Measurements from ENCODE around the gene OR8B12. TPM values are rescaled to one million over a fixed set of nuclear protein-coding genes. Genes with fewer than 3 reads are reported as not detected.

OR8B12 gene
- total RNA-seq, 4 donors from 2014 or later, result not detected

DNA sequence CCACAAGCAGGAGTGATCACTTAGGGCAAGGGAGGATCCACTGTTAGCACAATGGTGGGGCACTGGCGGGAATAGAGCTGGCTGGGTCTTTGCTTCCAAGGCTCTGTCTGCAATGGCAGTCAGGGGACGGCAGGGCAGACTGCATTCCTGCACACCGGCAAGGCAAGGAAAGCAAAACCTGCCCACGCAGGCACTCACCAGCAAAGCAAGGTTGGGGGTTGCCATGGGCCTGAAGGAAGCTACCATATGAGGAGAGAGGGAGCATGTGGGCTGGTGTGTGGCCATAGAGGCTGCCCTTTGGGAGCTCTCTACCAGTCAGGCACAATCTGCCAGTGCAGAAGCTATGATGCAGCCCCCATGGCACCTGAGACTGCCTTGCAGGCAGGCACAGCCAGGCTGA, 33.2 kb downstream of the OR8B12 start:
- Histone ChIP-seq H3K36me3 (no peaks in the 10 kb centered on the region), H3K27ac (no peak overlapping the region), H3K4me3 (no peak overlapping the region), H3K27me3 (no peaks in the 10 kb centered on the region), H3K4me1 (no peaks in the 10 kb centered on the region), H3K9me3 (no peaks in the 10 kb centered on the region)
- no peak for TF ChIP-seq POLR2AphosphoS5 (IDR thresholded peaks at IDR 0.05)
- TF ChIP-seq EP300 (IDR thresholded peaks at IDR 0.05; ENCODE audit: low read depth), result no peak
- TF ChIP-seq POLR2A (IDR thresholded peaks at IDR 0.05), result no peak
- TF ChIP-seq, protein P1, sequence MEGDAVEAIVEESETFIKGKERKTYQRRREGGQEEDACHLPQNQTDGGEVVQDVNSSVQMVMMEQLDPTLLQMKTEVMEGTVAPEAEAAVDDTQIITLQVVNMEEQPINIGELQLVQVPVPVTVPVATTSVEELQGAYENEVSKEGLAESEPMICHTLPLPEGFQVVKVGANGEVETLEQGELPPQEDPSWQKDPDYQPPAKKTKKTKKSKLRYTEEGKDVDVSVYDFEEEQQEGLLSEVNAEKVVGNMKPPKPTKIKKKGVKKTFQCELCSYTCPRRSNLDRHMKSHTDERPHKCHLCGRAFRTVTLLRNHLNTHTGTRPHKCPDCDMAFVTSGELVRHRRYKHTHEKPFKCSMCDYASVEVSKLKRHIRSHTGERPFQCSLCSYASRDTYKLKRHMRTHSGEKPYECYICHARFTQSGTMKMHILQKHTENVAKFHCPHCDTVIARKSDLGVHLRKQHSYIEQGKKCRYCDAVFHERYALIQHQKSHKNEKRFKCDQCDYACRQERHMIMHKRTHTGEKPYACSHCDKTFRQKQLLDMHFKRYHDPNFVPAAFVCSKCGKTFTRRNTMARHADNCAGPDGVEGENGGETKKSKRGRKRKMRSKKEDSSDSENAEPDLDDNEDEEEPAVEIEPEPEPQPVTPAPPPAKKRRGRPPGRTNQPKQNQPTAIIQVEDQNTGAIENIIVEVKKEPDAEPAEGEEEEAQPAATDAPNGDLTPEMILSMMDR (IDR thresholded peaks at IDR 0.05), result no peak
- intact Hi-C loops (cut with DNase I; ENCODE audit: low total_unique reads), result no loop called here
- in situ Hi-C loops (cut with MboI; ENCODE audit: low pct_ligation_motif_present in 1 of 4, low pct_unique_long_range_greater_than_20kb in 1 of 4, low sequenced_read_pairs in 3 of 4), result no loop called here
- no peak for DNase-seq
- WGBS, 2 donors (ENCODE audit: low coverage in 1 of 2), result 70% methylated on average over 4 of the region's 4 CpGs; no CpG with 5 or more reads in 1 of the 2 donors

DNA sequence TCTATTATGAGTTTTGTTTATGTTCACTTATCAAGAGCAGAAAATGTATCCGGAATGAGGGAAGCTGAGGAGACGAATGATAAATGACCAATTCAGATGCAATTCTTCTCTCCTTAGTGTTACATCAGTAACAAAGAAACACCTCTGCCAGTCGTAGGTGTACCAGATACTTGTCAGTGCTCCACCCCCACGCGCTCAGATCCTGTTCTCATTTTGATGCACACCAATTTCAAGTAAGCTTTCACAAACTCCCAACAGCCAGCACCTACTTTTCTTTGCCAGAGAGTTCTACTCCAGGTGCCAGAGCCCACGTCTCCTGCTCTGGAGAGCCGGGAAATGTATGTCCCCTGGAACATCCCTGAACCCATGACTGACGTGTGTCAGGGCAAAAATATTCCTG, 43.7 kb downstream of the OR8B12 start:
- Histone ChIP-seq H3K27ac (no peak overlapping the region), H3K36me3 (no peaks in the 10 kb centered on the region), H3K4me1 (no peaks in the 10 kb centered on the region), H3K9me3 (no peaks in the 10 kb centered on the region), H3K27me3 (no peaks in the 10 kb centered on the region), H3K4me3 (no peak overlapping the region)
- intact Hi-C loops (cut with DNase I; ENCODE audit: low total_unique reads), result no loop called here
- 81 to 85% methylated on average over 7 to 8 of the region's 8 CpGs for WGBS, 2 donors (ENCODE audit: low coverage in 1 of 2)
- in situ Hi-C loops (cut with MboI; ENCODE audit: low pct_ligation_motif_present in 1 of 4, low pct_unique_long_range_greater_than_20kb in 1 of 4, low sequenced_read_pairs in 3 of 4), result no loop called here
- TF ChIP-seq, protein P1 (IDR thresholded peaks at IDR 0.05), result no peak
- TF ChIP-seq POLR2AphosphoS5 (IDR thresholded peaks at IDR 0.05) (no peak), POLR2A (IDR thresholded peaks at IDR 0.05) (no peak), EP300 (IDR thresholded peaks at IDR 0.05; ENCODE audit: low read depth) (no peak)
- DNase-seq, result no peak

- no peak overlapping the region for H3K27ac ChIP-seq
- no peak for TF ChIP-seq POLR2A (IDR thresholded peaks at IDR 0.05)
- TF ChIP-seq POLR2AphosphoS5 (IDR thresholded peaks at IDR 0.05), result no peak
- TF ChIP-seq EP300 (IDR thresholded peaks at IDR 0.05; ENCODE audit: low read depth), result no peak
- TF ChIP-seq, protein P1 (IDR thresholded peaks at IDR 0.05), result no peak
- H3K9me3 ChIP-seq, result no peaks in the 10 kb centered on the region
- WGBS, 2 donors (ENCODE audit: low coverage in 1 of 2), result 85 to 89% methylated on average over 2 to 4 of the region's 4 CpGs
- in situ Hi-C loops (cut with MboI; ENCODE audit: low pct_ligation_motif_present in 1 of 4, low pct_unique_long_range_greater_than_20kb in 1 of 4, low sequenced_read_pairs in 3 of 4), result no loop called here
- no peak for DNase-seq
- intact Hi-C loops (cut with DNase I; ENCODE audit: low total_unique reads), result no loop called here
- H3K27me3 ChIP-seq, result no peaks in the 10 kb centered on the region
- no peaks in the 10 kb centered on the region for H3K4me1 ChIP-seq
- H3K4me3 ChIP-seq, result no peak overlapping the region
- H3K36me3 ChIP-seq, result no peaks in the 10 kb centered on the region
Measured at GRCh38 chr11:124493016-124493655, 50.3 kb downstream of the OR8B12 start.

Small RNA genes within 50 kb of the gene (small RNA-seq; reads per million reads assigned to genes)
- gene OR8A3P, result 0 reads per million in 4 donors

Other genes with a start within 250 kb of the OR8B12 start
- gene OR8D1, start 229.7 kb downstream of the OR8B12 start, total RNA-seq, result under 1 TPM in 1 of 4 donors, not detected in 3; 0.82 TPM
- not detected for gene OR8D2, start 223.5 kb downstream of the OR8B12 start, total RNA-seq
- gene OR8B2, start 159.2 kb downstream of the OR8B12 start, total RNA-seq, result not detected
- not detected for gene OR8B3, start 144.6 kb downstream of the OR8B12 start, total RNA-seq
- gene OR8B4, start 118.8 kb downstream of the OR8B12 start, total RNA-seq, result not detected
- not detected for gene OR8B8, start 98.0 kb downstream of the OR8B12 start, total RNA-seq
- not detected for gene OR8A1, start 26.3 kb upstream of the OR8B12 start, total RNA-seq
- gene PANX3, start 67.8 kb upstream of the OR8B12 start, total RNA-seq, result under 1 TPM in 1 of 4 donors, not detected in 3; 0.41 TPM
- 10 to 100 TPM; 19.8 to 44.0 (median 30.3) TPM for gene TBRG1, start 79.2 kb upstream of the OR8B12 start, total RNA-seq
- gene SIAE, start 130.1 kb upstream of the OR8B12 start, total RNA-seq, result 100 to 1,000 TPM in 1 of 4 donors, 10 to 100 TPM in 3; 38.4 to 183 (median 81.2) TPM
- 1 to 10 TPM; 1.6 to 9.0 (median 6.1) TPM for gene SPA17, start 130.2 kb upstream of the OR8B12 start, total RNA-seq
- 1 to 10 TPM in 1 of 4 donors, under 1 TPM in 1, not detected in 2; 0.96 to 1.5 TPM for gene NRGN, start 196.3 kb upstream of the OR8B12 start, total RNA-seq
- gene VSIG2, start 208.6 kb upstream of the OR8B12 start, total RNA-seq, result 100 to 1,000 TPM in 3 of 4 donors, 10 to 100 TPM in 1; 91.3 to 160 (median 108) TPM
- gene ESAM, start 218.6 kb upstream of the OR8B12 start, total RNA-seq, result 10 to 100 TPM in 1 of 4 donors, 1 to 10 TPM in 3; 5.8 to 10.1 (median 6.5) TPM